Neural cell (in vitro differentiated cells): Measurements from ENCODE around the gene MPP3. TPM values are rescaled to one million over a fixed set of nuclear protein-coding genes. Genes with fewer than 3 reads are reported as not detected.

Source experiments
- H2AFZ ChIP-seq: fragments of 200-600, 300-800 bp; sonication (generic), shearing (Covaris generic); 2 replicates; pipeline ENCODE4 v1.6.0; 2014; ENCODE audit warnings: low read depth, mild to moderate bottlenecking, antibody characterized with exemption, low read length, moderate library complexity
- H3F3A ChIP-seq: fragments of 200-600 bp; shearing (Covaris generic); 2 replicates; pipeline ENCODE4 v1.6.1; 2016; ENCODE audit warnings: mild to moderate bottlenecking, moderate library complexity, mixed read lengths, antibody characterized with exemption, low read length; ENCODE audit not compliant: insufficient read depth, poor library complexity, severe bottlenecking
- H3K27ac ChIP-seq: fragments of 200-600, 300-800 bp; sonication (generic), shearing (Covaris generic); 2 replicates; pipeline ENCODE4 v1.5.1; 2014; ENCODE audit warnings: mild to moderate bottlenecking, low read length, moderate library complexity
- H3K27me3 ChIP-seq: fragments of 300-800, 200-600 bp; sonication (generic), shearing (Covaris generic); 2 replicates; pipeline ENCODE4 v1.6.0; 2014; ENCODE audit warnings: mild to moderate bottlenecking, low read depth, low read length, moderate library complexity; ENCODE audit not compliant: insufficient read depth
- H3K36me3 ChIP-seq: fragments of 300-800, 200-600 bp; sonication (generic), shearing (Covaris generic); 2 replicates; pipeline ENCODE4 v1.5.1; 2014; ENCODE audit warnings: mild to moderate bottlenecking, antibody characterized with exemption, low read length, moderate library complexity; ENCODE audit not compliant: insufficient read depth
- H3K4me2 ChIP-seq: fragments of 300-800, 200-600 bp; sonication (generic), shearing (Covaris generic); 2 replicates; pipeline ENCODE4 v1.6.0; 2014; ENCODE audit warnings: mild to moderate bottlenecking, low read length
- H3K4me3 ChIP-seq: fragments of 300-800, 200-600 bp; sonication (generic), shearing (Covaris generic); 2 replicates; pipeline ENCODE4 v1.5.1; 2014; ENCODE audit warnings: mild to moderate bottlenecking, low read length, moderate library complexity
- H3K79me2 ChIP-seq: fragments of 200-600 bp; shearing (Covaris generic); replicated peaks from 2 replicates; pipeline ENCODE4 v1.6.0; 2014; ENCODE audit warnings: mild to moderate bottlenecking, low read length, moderate library complexity; ENCODE audit not compliant: insufficient read depth
- H3K9ac ChIP-seq: fragments of 300-800, 200-600 bp; sonication (generic), shearing (Covaris generic); 2 replicates; pipeline ENCODE4 v1.6.1; 2016; ENCODE audit warnings: mild to moderate bottlenecking, low read length, mixed read lengths
- H3K9me2 ChIP-seq: fragments of 200-600 bp; shearing (Covaris generic); 2 replicates; pipeline ENCODE4 v1.6.1; 2016; ENCODE audit warnings: mild to moderate bottlenecking, low read length, mixed read lengths; ENCODE audit not compliant: insufficient read depth
- H3K9me3 ChIP-seq: fragments of 200-600, 300-800 bp; sonication (generic), shearing (Covaris generic); 2 replicates; pipeline ENCODE4 v1.6.1; 2016; ENCODE audit warnings: mild to moderate bottlenecking, mixed run types, low read length, moderate library complexity, mixed read lengths
- H4K20me1 ChIP-seq: fragments of 200-600 bp; shearing (Covaris generic); 2 replicates; pipeline ENCODE4 v1.6.1; 2016; ENCODE audit warnings: mild to moderate bottlenecking, mixed run types; ENCODE audit not compliant: insufficient read depth
- CTCF ChIP-seq: fragments of 450-650 bp; IDR thresholded peaks from 2 replicates; pipeline ENCODE4 v1.5.1; 2014; ENCODE audit warnings: antibody characterized with exemption, mild to moderate bottlenecking, moderate library complexity; ENCODE audit not compliant: poor library complexity, severe bottlenecking
- EP300 ChIP-seq: fragments of 450-650 bp; conservative IDR thresholded peaks from 2 replicates; pipeline ENCODE4 v1.6.1; 2014; ENCODE audit warnings: antibody characterized with exemption, mild to moderate bottlenecking, moderate library complexity; ENCODE audit not compliant: poor library complexity, severe bottlenecking
- EZH2 ChIP-seq: fragments of 200-600, 300-800 bp; shearing (Covaris generic), sonication (generic); IDR thresholded peaks from 2 replicates; pipeline ENCODE4 v1.6.1; 2014; ENCODE audit warnings: antibody characterized with exemption, low read length, borderline replicate concordance, mild to moderate bottlenecking; ENCODE audit not compliant: insufficient read depth, poor library complexity, severe bottlenecking
- MXI1 ChIP-seq: fragments of 450-650 bp; conservative IDR thresholded peaks from 2 replicates; pipeline ENCODE4 v1.6.1; 2014; ENCODE audit warnings: antibody characterized with exemption, mild to moderate bottlenecking; ENCODE audit not compliant: poor library complexity, severe bottlenecking
- POLR2AphosphoS5 ChIP-seq: IDR thresholded peaks from 2 replicates; pipeline ENCODE4 v1.6.1; 2012
- RAD21 ChIP-seq: fragments of 450-650 bp; conservative IDR thresholded peaks from 2 replicates; pipeline ENCODE4 v1.6.1; 2014; ENCODE audit warnings: antibody characterized with exemption, mild to moderate bottlenecking, moderate library complexity
- REST ChIP-seq: IDR thresholded peaks from 2 replicates; pipeline ENCODE4 v1.6.1; 2012; ENCODE audit warnings: borderline replicate concordance
- SMC3 ChIP-seq: fragments of 450-650 bp; conservative IDR thresholded peaks from 2 replicates; pipeline ENCODE4 v1.6.1; 2014; ENCODE audit warnings: antibody characterized with exemption, mild to moderate bottlenecking, moderate library complexity; ENCODE audit not compliant: poor library complexity
- TAF1 ChIP-seq: IDR thresholded peaks from 2 replicates; pipeline ENCODE4 v1.6.1; 2012; ENCODE audit warnings: low read depth
- polyA plus RNA-seq: library from polyadenylated mRNA; depleted of rRNA; stranded (reverse); fragments of >200 nt; gene quantifications from 2 replicates; pipeline ENCODE4 v1.2.3, GENCODE V29; 2014

Gene MPP3
- polyA plus RNA-seq, 1 donor from 2014 or later, result 48.1 TPM

GRCh38 chr17:43855061-43855460 is 22.1 kb upstream of the MPP3 start:
- Histone ChIP-seq H3K79me2 (no peaks in the 10 kb centered on the region), H3K9me3 (no peaks in the 10 kb centered on the region), H3K27ac (no peak overlapping the region), H3K9me2 (no peaks in the 10 kb centered on the region), H2AFZ (no peak overlapping the region), H3F3A (no peaks in the 10 kb centered on the region), H3K4me3 (no peak overlapping the region), H3K4me2 (no peak overlapping the region), H3K9ac (no peak overlapping the region), H3K27me3 (no peaks in the 10 kb centered on the region), H4K20me1 (no peaks in the 10 kb centered on the region), H3K36me3 (no peaks in the 10 kb centered on the region)
- TF ChIP-seq RAD21, result no peak
- TF ChIP-seq SMC3, result no peak
- no peak for TF ChIP-seq TAF1
- no peak for TF ChIP-seq MXI1
- TF ChIP-seq POLR2AphosphoS5, result no peak
- no peak for TF ChIP-seq CTCF
- no peak for TF ChIP-seq EP300
- no peak for TF ChIP-seq EZH2
- TF ChIP-seq REST, result no peak

GRCh38 chr17:43854498-43854897 is 21.6 kb upstream of the MPP3 start:
- Histone ChIP-seq H3K9me3 (no peaks in the 10 kb centered on the region), H3F3A (no peaks in the 10 kb centered on the region), H3K27me3 (no peaks in the 10 kb centered on the region), H3K9me2 (no peaks in the 10 kb centered on the region), H2AFZ (no peak overlapping the region), H3K9ac (no peak overlapping the region), H3K27ac (no peak overlapping the region), H3K79me2 (no peaks in the 10 kb centered on the region), H3K4me2 (no peak overlapping the region), H3K36me3 (no peaks in the 10 kb centered on the region), H3K4me3 (no peak overlapping the region), H4K20me1 (no peaks in the 10 kb centered on the region)
- TF ChIP-seq TAF1 (no peak), CTCF (no peak), RAD21 (no peak), SMC3 (no peak), MXI1 (no peak), REST (no peak), EP300 (no peak), EZH2 (no peak), POLR2AphosphoS5 (no peak)
